ENCODE data around the gene RYK. TPM values are rescaled to one million over a fixed set of nuclear protein-coding genes. Genes with fewer than 3 reads are reported as not detected.
A peak's percentile ranks its signal among the peaks of the same experiment; 100 is the strongest.

Gene RYK
- total RNA-seq, 4 donors from 2014 or later = 54.3 to 225 (median 138) TPM

- no peaks in the 10 kb centered on the region for H3K36me3 ChIP-seq
- no peak for DNase-seq
- H3K4me1 ChIP-seq = no peaks in the 10 kb centered on the region
- no peak overlapping the region for H3K4me3 ChIP-seq
- no peaks in the 10 kb centered on the region for H3K27me3 ChIP-seq
- H3K9me3 ChIP-seq = no peaks in the 10 kb centered on the region
- no peak overlapping the region for H3K27ac ChIP-seq
- TF ChIP-seq CTCF (IDR thresholded peaks at IDR 0.05) (no peak), POLR2A (IDR thresholded peaks at IDR 0.05) (no peak)
- intact Hi-C loops (cut with DNase I; ENCODE audit: low total_unique reads) = no loop called here
Measured at GRCh38 chr3:134180761-134181160, 69.9 kb downstream of the RYK start.

- Histone ChIP-seq H3K27me3 (no peaks in the 10 kb centered on the region), H3K27ac (no peak overlapping the region), H3K36me3 (no peaks in the 10 kb centered on the region), H3K9me3 (no peaks in the 10 kb centered on the region), H3K4me3 (no peak overlapping the region), H3K4me1 (no peaks in the 10 kb centered on the region)
- no peak for DNase-seq
- intact Hi-C loops (cut with DNase I; ENCODE audit: low total_unique reads) = no loop called here
- TF ChIP-seq CTCF (IDR thresholded peaks at IDR 0.05) (no peak), POLR2A (IDR thresholded peaks at IDR 0.05) (no peak)
Measured at GRCh38 chr3:134179508-134179907, 71.2 kb downstream of the RYK start.

- Histone ChIP-seq H3K27me3 (no peaks in the 10 kb centered on the region), H3K27ac (peak overlapping the region in 1 of 2 donors; percentile 22), H3K36me3 (no peaks in the 10 kb centered on the region), H3K9me3 (no peaks in the 10 kb centered on the region), H3K4me3 (no peak overlapping the region), H3K4me1 (no peaks in the 10 kb centered on the region)
- TF ChIP-seq POLR2A (IDR thresholded peaks at IDR 0.05) = no peak
- TF ChIP-seq CTCF (IDR thresholded peaks at IDR 0.05) = no peak
- no peak for DNase-seq
- intact Hi-C loops (cut with DNase I; ENCODE audit: low total_unique reads) = no loop called here
Measured at GRCh38 chr3:134163096-134163495, 87.6 kb downstream of the RYK start.

- no peaks in the 10 kb centered on the region for H3K9me3 ChIP-seq
- H3K4me3 ChIP-seq = no peak overlapping the region
- H3K27ac ChIP-seq = peak overlapping the region in 1 of 2 donors; percentile 22
- H3K4me1 ChIP-seq = no peaks in the 10 kb centered on the region
- no peaks in the 10 kb centered on the region for H3K36me3 ChIP-seq
- H3K27me3 ChIP-seq = no peaks in the 10 kb centered on the region
- TF ChIP-seq POLR2A (IDR thresholded peaks at IDR 0.05) (no peak), CTCF (IDR thresholded peaks at IDR 0.05) (no peak)
- DNase-seq = no peak
- intact Hi-C loops (cut with DNase I; ENCODE audit: low total_unique reads) = no loop called here
Measured at GRCh38 chr3:134161898-134162615, 88.6 kb downstream of the RYK start.

GRCh38 chr3:134155446-134155845 is 95.2 kb downstream of the RYK start:
- TF ChIP-seq POLR2A (IDR thresholded peaks at IDR 0.05) (no peak), CTCF (IDR thresholded peaks at IDR 0.05) (no peak)
- H3K36me3 ChIP-seq = no peaks in the 10 kb centered on the region
- DNase-seq = no peak

More at GRCh38 chr3:134155446-134155845, 95.2 kb downstream of the RYK start:
- intact Hi-C loops (cut with DNase I; ENCODE audit: low total_unique reads) = no loop called here
- no peaks in the 10 kb centered on the region for H3K27me3 ChIP-seq
- H3K9me3 ChIP-seq = no peaks in the 10 kb centered on the region
- no peaks in the 10 kb centered on the region for H3K4me1 ChIP-seq
- no peak overlapping the region for H3K4me3 ChIP-seq
- H3K27ac ChIP-seq = no peak overlapping the region
